Liver (tissue), 3 donors: ENCODE measurements around the gene C10orf105.

Source experiments
- CTCF ChIP-seq: fragments of 150-350 bp; IDR thresholded peaks from 2 replicates; pipeline ENCODE4 v1.5.1; 2017; ENCODE audit warnings: improper control_type of control experiment, low read depth, low read length; ENCODE audit not compliant: missing input control
- EGR1 ChIP-seq, 2 donors: IDR thresholded peaks; 2 replicates each; pipeline ENCODE4 v1.6.1; 2016 to 2018; ENCODE audit warnings: antibody characterized with exemption in 2 of 2, low read depth in 2 of 2
- FOXA2 ChIP-seq: IDR thresholded peaks from 2 replicates; pipeline ENCODE4 v1.6.1; 2016; ENCODE audit warnings: antibody characterized with exemption
- GABPA ChIP-seq, 2 donors: IDR thresholded peaks in 1 of 2; conservative IDR thresholded peaks in 1 of 2; 2 replicates each; pipeline ENCODE4 v1.6.1; 2016; ENCODE audit warnings: antibody characterized with exemption in 2 of 2, mild to moderate bottlenecking in 1 of 2, moderate library complexity in 1 of 2
- HNF4G ChIP-seq: IDR thresholded peaks from 2 replicates; pipeline ENCODE4 v1.6.1; 2016; ENCODE audit warnings: antibody characterized with exemption
- JUND ChIP-seq, 2 donors: IDR thresholded peaks; 2 replicates each; pipeline ENCODE4 v1.6.1; 2016; ENCODE audit warnings: antibody characterized with exemption in 2 of 2
- RAD21 ChIP-seq, 2 donors: IDR thresholded peaks; 2 replicates each; pipeline ENCODE4 v1.6.1; 2016; ENCODE audit warnings: antibody characterized with exemption in 2 of 2, mild to moderate bottlenecking in 2 of 2
- REST ChIP-seq: IDR thresholded peaks from 2 replicates; pipeline ENCODE4 v1.6.1; 2016; ENCODE audit warnings: antibody characterized with exemption, mild to moderate bottlenecking
- RXRA ChIP-seq, 2 donors: IDR thresholded peaks; 2 replicates each; pipeline ENCODE4 v1.6.1; 2017 to 2018; ENCODE audit warnings: antibody characterized with exemption in 2 of 2, mild to moderate bottlenecking in 1 of 2
- SP1 ChIP-seq: IDR thresholded peaks from 2 replicates; pipeline ENCODE4 v1.6.1; 2018; ENCODE audit warnings: antibody characterized with exemption, mild to moderate bottlenecking
- TAF1 ChIP-seq: conservative IDR thresholded peaks from 2 replicates; pipeline ENCODE4 v1.6.1; 2016; ENCODE audit warnings: antibody characterized with exemption, mild to moderate bottlenecking
- YY1 ChIP-seq: IDR thresholded peaks from 2 replicates; pipeline ENCODE4 v1.6.1; 2016; ENCODE audit warnings: antibody characterized with exemption, mild to moderate bottlenecking
- TF ChIP-seq, protein P1 (sequence below): IDR thresholded peaks from 2 replicates; pipeline ENCODE4 v1.6.1; 2016; ENCODE audit warnings: antibody characterized with exemption
- TF ChIP-seq, protein P2 (sequence below): IDR thresholded peaks from 2 replicates; pipeline ENCODE4 v1.6.1; 2016; ENCODE audit warnings: antibody characterized with exemption
- donor health status: healthy.
- donor health status: healthy.

GRCh38 chr10:71742301-71743088, 22.9 kb upstream of the C10orf105 start:
- TF ChIP-seq TAF1 (no peak), REST (no peak), CTCF (no peak), JUND (IDR thresholded peaks at IDR 0.05) (no peak), YY1 (no peak), GABPA (IDR thresholded peaks at IDR 0.05 in 1 of 2, conservative IDR thresholded peaks at IDR 0.05 in 1 of 2) (no peak), RAD21 (IDR thresholded peaks at IDR 0.05) (no peak), RXRA (IDR thresholded peaks at IDR 0.05) (no peak), SP1 (no peak), EGR1 (IDR thresholded peaks at IDR 0.05; ENCODE audit: low read depth in 2 of 2) (no peak), HNF4G (no peak), FOXA2 (no peak)
- TF ChIP-seq, protein P1, sequence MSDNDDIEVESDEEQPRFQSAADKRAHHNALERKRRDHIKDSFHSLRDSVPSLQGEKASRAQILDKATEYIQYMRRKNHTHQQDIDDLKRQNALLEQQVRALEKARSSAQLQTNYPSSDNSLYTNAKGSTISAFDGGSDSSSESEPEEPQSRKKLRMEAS = no peak
- TF ChIP-seq, protein P2, sequence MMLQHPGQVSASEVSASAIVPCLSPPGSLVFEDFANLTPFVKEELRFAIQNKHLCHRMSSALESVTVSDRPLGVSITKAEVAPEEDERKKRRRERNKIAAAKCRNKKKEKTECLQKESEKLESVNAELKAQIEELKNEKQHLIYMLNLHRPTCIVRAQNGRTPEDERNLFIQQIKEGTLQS = no peak
